Measurements from ENCODE around the gene APOE.

- TF ChIP-seq, protein P1, sequence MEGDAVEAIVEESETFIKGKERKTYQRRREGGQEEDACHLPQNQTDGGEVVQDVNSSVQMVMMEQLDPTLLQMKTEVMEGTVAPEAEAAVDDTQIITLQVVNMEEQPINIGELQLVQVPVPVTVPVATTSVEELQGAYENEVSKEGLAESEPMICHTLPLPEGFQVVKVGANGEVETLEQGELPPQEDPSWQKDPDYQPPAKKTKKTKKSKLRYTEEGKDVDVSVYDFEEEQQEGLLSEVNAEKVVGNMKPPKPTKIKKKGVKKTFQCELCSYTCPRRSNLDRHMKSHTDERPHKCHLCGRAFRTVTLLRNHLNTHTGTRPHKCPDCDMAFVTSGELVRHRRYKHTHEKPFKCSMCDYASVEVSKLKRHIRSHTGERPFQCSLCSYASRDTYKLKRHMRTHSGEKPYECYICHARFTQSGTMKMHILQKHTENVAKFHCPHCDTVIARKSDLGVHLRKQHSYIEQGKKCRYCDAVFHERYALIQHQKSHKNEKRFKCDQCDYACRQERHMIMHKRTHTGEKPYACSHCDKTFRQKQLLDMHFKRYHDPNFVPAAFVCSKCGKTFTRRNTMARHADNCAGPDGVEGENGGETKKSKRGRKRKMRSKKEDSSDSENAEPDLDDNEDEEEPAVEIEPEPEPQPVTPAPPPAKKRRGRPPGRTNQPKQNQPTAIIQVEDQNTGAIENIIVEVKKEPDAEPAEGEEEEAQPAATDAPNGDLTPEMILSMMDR (IDR thresholded peaks at IDR 0.05) = no peak
- no peak for TF ChIP-seq POLR2A (IDR thresholded peaks at IDR 0.05)
These were observed 24.5 kb downstream of the APOE start for GRCh38 chr19:44930088-44930487.

Measured in uterus (tissue), 2 donors.